Panc1 (cell line): ENCODE results near the gene EVA1C. TPM values are rescaled to one million over a fixed set of nuclear protein-coding genes. Genes with fewer than 3 reads are reported as not detected.

ENCODE experiments used
- ATAC-seq: fragments of 200-7000 bp; cut with Tn5 transposase; 2 replicates; pipeline ENCODE4 v1.9.1; 2020; ENCODE audit warnings: mild to moderate bottlenecking, moderate library complexity
- BruUV-seq: library from RNA; stranded (reverse); fragments of 400-500 nt; replicated peaks from 2 replicates; lab custom pipeline; 2021; lab: Mats Ljungman, UMichigan
- CTCF ChIA-PET: fragments of 300-600 bp; sonication (Branson Sonifier 250); formaldehyde crosslinking; loops from one replicate; lab custom pipeline; 2022; ENCODE audit warnings: antibody characterized with exemption; lab: Charles Lee
- POLR2A ChIA-PET: fragments of 300-600 bp; sonication (Branson Sonifier 250); formaldehyde crosslinking; loops from one replicate; lab custom pipeline; 2022; ENCODE audit warnings: antibody characterized with exemption; lab: Charles Lee
- DNase-seq: peaks from one replicate; pipeline ENCODE4 v3.0.0-alpha.2; 2010; ENCODE audit warnings: low read depth, low spot score
- H3K27ac ChIP-seq: 2 replicates; pipeline ENCODE4 v1.5.1; 2011; ENCODE audit warnings: mild to moderate bottlenecking, low read length, inconsistent platforms
- H3K27me3 ChIP-seq: fragments of 200-500 bp; sonication (Bioruptor generic); 2 replicates; pipeline ENCODE4 v1.6.0; 2014; ENCODE audit warnings: low read length, inconsistent platforms; ENCODE audit not compliant: control insufficient read depth, insufficient read depth
- H3K36me3 ChIP-seq: fragments of 200-500 bp; sonication (Bioruptor generic); 2 replicates; pipeline ENCODE4 v1.5.1; 2014; ENCODE audit warnings: inconsistent platforms, mild to moderate bottlenecking, low read length, moderate library complexity; ENCODE audit not compliant: control insufficient read depth, insufficient read depth
- H3K4me1 ChIP-seq: 2 replicates; pipeline ENCODE4 v1.5.1; 2011; ENCODE audit warnings: inconsistent platforms, mild to moderate bottlenecking, low read length, moderate library complexity; ENCODE audit not compliant: control insufficient read depth, insufficient read depth
- H3K4me3 ChIP-seq, 2 experiments: 2 replicates each; pipeline ENCODE4 v1.5.1; 2011 to 2012; ENCODE audit warnings: low read depth in 2 of 2, low read length in 2 of 2, mild to moderate bottlenecking in 2 of 2, inconsistent platforms in 1 of 2, moderate library complexity in 1 of 2
- H3K9me3 ChIP-seq: fragments of 200-500 bp; sonication (Bioruptor generic); 2 replicates; pipeline ENCODE4 v1.5.1; 2014; ENCODE audit warnings: low read depth, mild to moderate bottlenecking, inconsistent platforms, low read length, moderate library complexity; ENCODE audit not compliant: control insufficient read depth, insufficient read depth
- CTCF ChIP-seq: fragments of 450-650 bp; IDR thresholded peaks from 2 replicates; pipeline ENCODE4 v1.5.1; 2017; ENCODE audit warnings: mild to moderate bottlenecking
- REST ChIP-seq, 2 experiments: IDR thresholded peaks; 2 replicates each; pipeline ENCODE4 v1.6.1; 2011 to 2012; ENCODE audit warnings: low read depth in 2 of 2, control low read depth in 1 of 2, low read length in 1 of 2, mild to moderate bottlenecking in 1 of 2, moderate library complexity in 1 of 2; ENCODE audit not compliant: insufficient read depth in 1 of 2
- in situ Hi-C: cut with HindIII; loops from 2 replicates; pipeline ENCODE4 v1.10.0; 2016; ENCODE audit warnings: low sequenced_read_pairs, low pct_unique_long_range_greater_than_20kb
- intact Hi-C: fragments of 100-400 bp; cut with micrococcal nuclease; formaldehyde crosslinking; loops from one replicate; pipeline ENCODE4 v1.10.0; 2022; ENCODE audit not compliant: unreplicated experiment
- total RNA-seq: library from RNA; stranded (reverse); gene quantifications from one replicate; pipeline ENCODE4 v1.2.1, GENCODE V29; 2021; ENCODE audit not compliant: unreplicated experiment

Gene EVA1C
- total RNA-seq, 1 experiment from 2014 or later = 2.8 TPM

GRCh38 chr21:32414579-32415358, 2.3 kb downstream of the EVA1C start:
- CTCF ChIA-PET = no interaction called here
- peaks cover 2% of the 10 kb centered on the region; the same call in 1 of the 2 replicates for H3K27me3 ChIP-seq

More at GRCh38 chr21:32414579-32415358, 2.3 kb downstream of the EVA1C start:
- Histone ChIP-seq H3K4me3 (peak overlapping the region in 1 of 2 experiments; percentile 14; a peak in 1 of 4 replicates), H3K4me1 (peaks cover 4% of the 10 kb centered on the region; the same call in 1 of the 2 replicates), H3K36me3 (no peaks in the 10 kb centered on the region), H3K9me3 (no peaks in the 10 kb centered on the region), H3K27ac (no peak overlapping the region)
- DNase-seq = no peak
- intact Hi-C loops = loop anchor here (5.0 kb wide), 1 partner anchor 148 kb away; no protein-coding TSS in a partner anchor
- ATAC-seq = no peak
- TF ChIP-seq REST (IDR thresholded peaks at IDR 0.05; ENCODE audit: insufficient read depth in 1 of 2, low read depth in 2 of 2, low read length in 1 of 2) (no peak), CTCF (peak; percentile 57)
- in situ Hi-C loops = no loop called here
- POLR2A ChIA-PET = no interaction called here
- no TSS peak for BruUV-seq
